CD14-positive monocyte (primary cell): ENCODE results near the gene PLAC1. TPM values are rescaled to one million over a fixed set of nuclear protein-coding genes. Genes with fewer than 3 reads are reported as not detected.

Experiments
- DNase-seq, 3 donors: peaks; one replicate each; pipeline ENCODE4 v3.0.0-alpha.2; 2011 to 2022
- H2AFZ ChIP-seq: 2 replicates; pipeline ENCODE4 v1.6.0; 2012; ENCODE audit warnings: mild to moderate bottlenecking, low read depth, low read length, inconsistent platforms; ENCODE audit not compliant: insufficient read depth, poor library complexity, severe bottlenecking
- H3K27ac ChIP-seq, 2 donors: 1 replicate in 1 of 2; 2 replicates in 1 of 2; pipeline ENCODE4 v1.5.1; 2012 to 2013; ENCODE audit warnings: low read length in 2 of 2, control low read depth in 1 of 2, inconsistent platforms in 1 of 2, low read depth in 1 of 2, mild to moderate bottlenecking in 1 of 2
- H3K27me3 ChIP-seq, 2 donors: one replicate each; pipeline versions ENCODE4 v1.6.0 to v1.6.1; 2011 to 2013; ENCODE audit warnings: low read length in 2 of 2; ENCODE audit not compliant: control insufficient read depth in 2 of 2, insufficient read depth in 2 of 2
- H3K36me3 ChIP-seq, 2 donors: replicated peaks in 1 of 2; 1 replicate in 1 of 2; 2 replicates in 1 of 2; pipeline versions ENCODE4 v1.5.1 to v1.6.1; 2012 to 2013; ENCODE audit warnings: low read length in 2 of 2, control low read depth in 1 of 2, inconsistent platforms in 1 of 2, mild to moderate bottlenecking in 1 of 2; ENCODE audit not compliant: insufficient read depth in 2 of 2, control insufficient read depth in 1 of 2
- H3K4me1 ChIP-seq, 2 donors: 1 replicate in 1 of 2; 2 replicates in 1 of 2; pipeline versions ENCODE4 v1.5.1 to v1.6.1; 2012 to 2013; ENCODE audit warnings: low read length in 2 of 2, control low read depth in 1 of 2, inconsistent platforms in 1 of 2, mild to moderate bottlenecking in 1 of 2, moderate library complexity in 1 of 2; ENCODE audit not compliant: insufficient read depth in 2 of 2, control insufficient read depth in 1 of 2
- H3K4me2 ChIP-seq: replicated peaks from 2 replicates; pipeline ENCODE3; 2012; ENCODE audit warnings: low read length, moderate library complexity, mild to moderate bottlenecking; ENCODE audit not compliant: poor library complexity, severe bottlenecking; ENCODE audit errors: extremely low read depth
- H3K4me3 ChIP-seq, 3 experiments: fragments of 200-600 bp in 1 of 3; sonication (generic) in 1 of 3; replicated peaks in 1 of 3; 1 replicate in 2 of 3; 2 replicates in 1 of 3; pipeline ENCODE4 v1.5.1; 2011 to 2013; ENCODE audit warnings: low read length in 3 of 3, mild to moderate bottlenecking in 3 of 3, control low read depth in 2 of 3, low read depth in 2 of 3, inconsistent platforms in 1 of 3, moderate library complexity in 1 of 3
- H3K79me2 ChIP-seq: 2 replicates; pipeline ENCODE4 v1.6.0; 2012; ENCODE audit warnings: mild to moderate bottlenecking, control low read depth, inconsistent platforms, low read length, moderate library complexity; ENCODE audit not compliant: insufficient read depth
- H3K9ac ChIP-seq: 2 replicates; pipeline ENCODE4 v1.6.0; 2017; ENCODE audit warnings: low read length, mild to moderate bottlenecking; ENCODE audit not compliant: insufficient read depth, poor library complexity, severe bottlenecking
- H3K9me3 ChIP-seq, 2 donors: replicated peaks in 1 of 2; 1 replicate in 1 of 2; 2 replicates in 1 of 2; pipeline versions ENCODE4 v1.5.1 to v1.6.1; 2012 to 2013; ENCODE audit warnings: low read length in 2 of 2, control low read depth in 1 of 2; ENCODE audit not compliant: control insufficient read depth in 1 of 2, insufficient read depth in 1 of 2
- H4K20me1 ChIP-seq: 2 replicates; pipeline ENCODE4 v1.6.0; 2012; ENCODE audit warnings: mild to moderate bottlenecking, low read length, control low read depth, moderate library complexity; ENCODE audit not compliant: insufficient read depth
- H3K27ac Mint-ChIP-seq, 7 donors: one replicate each; pipeline ENCODE4 v1.8.0; 2020; ENCODE audit warnings: mild to moderate bottlenecking in 7 of 7, mixed read lengths in 7 of 7, moderate library complexity in 6 of 7, inconsistent platforms in 2 of 7
- H3K27me3 Mint-ChIP-seq, 3 donors: one replicate each; pipeline ENCODE4 v1.8.0; 2021 to 2022; ENCODE audit warnings: low read depth in 3 of 3, mild to moderate bottlenecking in 3 of 3, mixed read lengths in 3 of 3, moderate library complexity in 3 of 3, inconsistent platforms in 1 of 3
- H3K36me3 Mint-ChIP-seq, 2 donors: one replicate each; pipeline ENCODE4 v1.8.0; 2020; ENCODE audit warnings: mixed read lengths in 2 of 2, inconsistent platforms in 1 of 2, mild to moderate bottlenecking in 1 of 2
- H3K4me1 Mint-ChIP-seq: one replicate; pipeline ENCODE4 v1.8.0; 2020; ENCODE audit warnings: mild to moderate bottlenecking, mixed read lengths
- H3K4me3 Mint-ChIP-seq, 2 donors: one replicate each; pipeline ENCODE4 v1.8.0; 2020; ENCODE audit warnings: mild to moderate bottlenecking in 2 of 2, mixed read lengths in 2 of 2, moderate library complexity in 1 of 2
- H3K9me3 Mint-ChIP-seq, 7 donors: one replicate each; pipeline ENCODE4 v1.8.0; 2020 to 2022; ENCODE audit warnings: mixed read lengths in 7 of 7, mild to moderate bottlenecking in 6 of 7, moderate library complexity in 6 of 7, inconsistent platforms in 2 of 7
- CTCF ChIP-seq: fragments of 200-600 bp; IDR thresholded peaks from one replicate; pipeline ENCODE4 v1.8.0; 2022; ENCODE audit warnings: antibody characterized with exemption, mild to moderate bottlenecking
- WGBS: methylation state at CpG from one replicate; pipeline ENCODE4 v1.1.5; 2013; ENCODE audit warnings: missing lambda C conversion rate; ENCODE audit not compliant: insufficient coverage; 5-methylcytosine and 5-hydroxymethylcytosine counted together
- intact Hi-C, 2 donors: fragments of 100-400 bp; cut with micrococcal nuclease; formaldehyde crosslinking; loops; one replicate each; pipeline versions ENCODE4 v1.15.0 to v1.15.1; 2023
- polyA plus RNA-seq, 3 donors: library from polyadenylated mRNA; depleted of rRNA in 1 of 3; unstranded in 2 of 3; stranded (reverse) in 1 of 3; fragments of 300-500 nt in 2 of 3; fragments of >200 nt in 1 of 3; fragmentation: Illumina TruSeq in 2 of 3; gene quantifications; 1 replicate in 2 of 3; 2 replicates in 1 of 3; pipeline ENCODE4 v1.2.3, GENCODE V29; 2012 to 2021

Gene PLAC1
- polyA plus RNA-seq, 3 donors: not detected

- no peak for DNase-seq
- H3K27ac ChIP-seq: no peak overlapping the region
Observed at GRCh38 chrX:134673123-134673522, 14.9 kb upstream of the PLAC1 start.

GRCh38 chrX:134672101-134672500, 13.8 kb upstream of the PLAC1 start:
- no peak for TF ChIP-seq CTCF
- intact Hi-C loops: no loop called here
- Histone ChIP-seq H3K4me3 (no peak overlapping the region), H3K79me2 (no peaks in the 10 kb centered on the region), H3K9ac (no peak overlapping the region), H3K4me2 (no peak overlapping the region), H4K20me1 (no peaks in the 10 kb centered on the region), H3K36me3 (no peaks in the 10 kb centered on the region), H3K27me3 (no peaks in the 10 kb centered on the region), H3K27ac (no peak overlapping the region), H3K9me3 (no peaks in the 10 kb centered on the region), H2AFZ (no peak overlapping the region), H3K4me1 (peaks cover 11 to 19% of the 10 kb centered on the region in 2 donors)
- Mint-ChIP-seq H3K4me3 (no peak overlapping the region), H3K9me3 (peaks cover 0 to 12% (median 5%) of the 10 kb centered on the region in 7 donors), H3K36me3 (no peaks in the 10 kb centered on the region), H3K27me3 (peaks cover 0 to 3% (median 1%) of the 10 kb centered on the region in 3 donors), H3K4me1 (peaks cover 19% of the 10 kb centered on the region), H3K27ac (no peak overlapping the region)
- 80% methylated on average over 2 of the region's 4 CpGs for WGBS
- no peak for DNase-seq

More at GRCh38 chrX:134673123-134673522, 14.9 kb upstream of the PLAC1 start:
- Histone ChIP-seq H3K9me3 (no peaks in the 10 kb centered on the region), H3K79me2 (no peaks in the 10 kb centered on the region), H2AFZ (no peak overlapping the region), H3K36me3 (no peaks in the 10 kb centered on the region), H3K4me1 (peaks cover 11 to 19% of the 10 kb centered on the region in 2 donors), H3K27me3 (no peaks in the 10 kb centered on the region), H3K4me2 (no peak overlapping the region), H3K4me3 (no peak overlapping the region), H4K20me1 (no peaks in the 10 kb centered on the region), H3K9ac (no peak overlapping the region)
- intact Hi-C loops: no loop called here
- Mint-ChIP-seq H3K9me3 (peaks cover 0 to 12% (median 5%) of the 10 kb centered on the region in 7 donors), H3K36me3 (no peaks in the 10 kb centered on the region), H3K27ac (no peak overlapping the region), H3K4me3 (no peak overlapping the region), H3K27me3 (peaks cover 0 to 6% (median 2%) of the 10 kb centered on the region in 3 donors), H3K4me1 (peaks cover 19% of the 10 kb centered on the region)
- no peak for TF ChIP-seq CTCF
